GM23248 (cell line): ENCODE results near the gene KRTAP13-4.

Source experiments
- EZH2 ChIP-seq: fragments of 200-600 bp; sonication (generic); IDR thresholded peaks from 2 replicates; pipeline ENCODE4 v1.6.1; 2018; ENCODE audit warnings: antibody characterized with exemption, mild to moderate bottlenecking; ENCODE audit not compliant: insufficient read depth, poor library complexity, severe bottlenecking
- EZH2phosphoT487 ChIP-seq: fragments of 200-600 bp; sonication (generic); IDR thresholded peaks from 2 replicates; pipeline ENCODE4 v1.6.1; 2018; ENCODE audit warnings: antibody characterized with exemption, moderate library complexity, mild to moderate bottlenecking, low read depth; ENCODE audit not compliant: insufficient read depth

GRCh38 chr21:30382201-30382600 lies 47.8 kb upstream of the KRTAP13-4 start:
- TF ChIP-seq EZH2: no peak
- no peak for TF ChIP-seq EZH2phosphoT487
